Activated CD8-positive, alpha-beta memory T cell treated with anti-CD3 and anti-CD28 coated beads for 4 hours (primary cell): ENCODE measurements around the gene TOMM70.

ENCODE experiments used
- DNase-seq, 2 donors: peaks; one replicate each; pipeline ENCODE4 v3.0.0-alpha.2; 2020; ENCODE audit warnings: low read depth in 2 of 2

TOMM70 gene

GRCh38 chr3:100325827-100326226 lies 75.1 kb downstream of the TOMM70 start:
- DNase-seq = no peak

- DNase-seq = no peak
Measured at GRCh38 chr3:100324044-100324443, 76.8 kb downstream of the TOMM70 start.

- DNase-seq = no peak
Measured at GRCh38 chr3:100319951-100320350, 80.9 kb downstream of the TOMM70 start.

GRCh38 chr3:100317912-100318311 lies 83.0 kb downstream of the TOMM70 start:
- no peak for DNase-seq

GRCh38 chr3:100316641-100317069 lies 84.2 kb downstream of the TOMM70 start:
- no peak for DNase-seq
